A549 (cell line): ENCODE results near the gene ZSCAN5A. TPM values are rescaled to one million over a fixed set of nuclear protein-coding genes. Genes with fewer than 3 reads are reported as not detected.

Experiments used
- ATAC-seq, 2 experiments: fragments of 200-7000 bp in 1 of 2; fragments of >200 bp in 1 of 2; cut with Nextera tagmentation in 1 of 2; cut with Tn5 transposase in 1 of 2; 3 replicates each; pipeline versions ENCODE4 v1.8.0 to v1.9.1; 2018 to 2020; ENCODE audit warnings: mild to moderate bottlenecking in 1 of 2, moderate library complexity in 1 of 2
- CTCF ChIA-PET: fragments of 300-600 bp; sonication (Branson Sonifier 250); formaldehyde crosslinking; extraction: SDS; loops from one replicate; lab custom pipeline; 2021; ENCODE audit warnings: antibody characterized with exemption, inconsistent platforms; lab: Yijun Ruan, JAX
- POLR2A ChIA-PET: fragments of 350-600 bp; formaldehyde crosslinking; extraction: SDS; loops from one replicate; lab custom pipeline; 2021; ENCODE audit warnings: antibody characterized with exemption, inconsistent platforms; lab: Yijun Ruan, JAX
- DNase-seq, 2 experiments: peaks; one replicate each; pipeline versions ENCODE4 v3.0.0 to v3.0.0-alpha.2; 2011 to 2016; ENCODE audit warnings: low read depth in 1 of 2, low spot score in 1 of 2
- FAIRE-seq: peaks from 2 replicates; lab custom pipeline; 2011; peaks lifted over from hg19 to GRCh38; lab: Jason Lieb, UNC
- H3K27ac ChIP-seq, 2 experiments: fragments of >200 bp; sonication (Bioruptor Twin); formaldehyde crosslinking; 3 replicates each; pipeline ENCODE4 v1.5.1; 2016 to 2017
- H3K4me1 ChIP-seq: fragments of >200 bp; sonication (Bioruptor Twin); formaldehyde crosslinking; 3 replicates; pipeline ENCODE4 v1.6.1; 2016
- H3K4me2 ChIP-seq: fragments of >200 bp; sonication (Bioruptor Twin); formaldehyde crosslinking; 3 replicates; pipeline ENCODE4 v1.6.1; 2016
- H3K4me3 ChIP-seq: fragments of >200 bp; sonication (Bioruptor Twin); formaldehyde crosslinking; 3 replicates; pipeline ENCODE4 v1.5.1; 2016
- H3K9me3 ChIP-seq: fragments of >200 bp; sonication (Bioruptor Twin); formaldehyde crosslinking; 3 replicates; pipeline ENCODE4 v1.6.1; 2016
- ATOH8 ChIP-seq: fragments of 250-450 bp; sonication (Bioruptor Pico); IDR thresholded peaks from 2 replicates; pipeline ENCODE4 v1.5.0; 2020; ENCODE audit warnings: low read depth, mild to moderate bottlenecking, moderate library complexity
- BCL3 ChIP-seq: fragments of >200 bp; sonication (Bioruptor Twin); formaldehyde crosslinking; IDR thresholded peaks from 3 replicates; pipeline ENCODE4 v1.6.1; 2016
- BHLHE40 ChIP-seq: IDR thresholded peaks from 2 replicates; pipeline ENCODE4 v1.6.1; 2012; ENCODE audit warnings: low read depth, low read length, inconsistent platforms
- CBX2 ChIP-seq: fragments of 200-600 bp; sonication (generic); IDR thresholded peaks from 2 replicates; pipeline ENCODE4 v1.6.1; 2016; ENCODE audit warnings: low read depth, mild to moderate bottlenecking, borderline replicate concordance
- CBX8 ChIP-seq: fragments of 200-600 bp; sonication (generic); IDR thresholded peaks from 2 replicates; pipeline ENCODE4 v1.6.1; 2016
- CHD4 ChIP-seq: fragments of 200-600 bp; sonication (generic); IDR thresholded peaks from 2 replicates; pipeline ENCODE4 v1.6.1; 2016; ENCODE audit warnings: antibody characterized with exemption, mild to moderate bottlenecking, borderline replicate concordance
- EHF ChIP-seq: fragments of 250-450 bp; sonication (Bioruptor Pico); IDR thresholded peaks from 2 replicates; pipeline ENCODE4 v1.5.0; 2020; ENCODE audit warnings: mild to moderate bottlenecking
- EHMT2 ChIP-seq: fragments of 200-600 bp; sonication (generic); IDR thresholded peaks from 2 replicates; pipeline ENCODE4 v1.6.1; 2016; ENCODE audit warnings: antibody characterized with exemption, low read depth, mild to moderate bottlenecking, moderate library complexity
- ELK1 ChIP-seq: fragments of 150-350 bp; IDR thresholded peaks from 2 replicates; pipeline ENCODE4 v1.6.1; 2014; ENCODE audit warnings: low read depth, mild to moderate bottlenecking, low read length
- EP300 ChIP-seq, 2 experiments: fragments of >200 bp; sonication (Bioruptor Twin); formaldehyde crosslinking; IDR thresholded peaks; 2 replicates in 1 of 2; 3 replicates in 1 of 2; pipeline ENCODE4 v1.6.1; 2016 to 2017
- ESRRA ChIP-seq: fragments of 150-350 bp; IDR thresholded peaks from 2 replicates; pipeline ENCODE4 v1.6.1; 2014; ENCODE audit warnings: mild to moderate bottlenecking, low read length, borderline replicate concordance
- FOSB ChIP-seq: fragments of 250-450 bp; sonication (Bioruptor Pico); IDR thresholded peaks from 2 replicates; pipeline ENCODE4 v1.5.0; 2020; ENCODE audit warnings: mild to moderate bottlenecking, moderate library complexity
- FOSL2 ChIP-seq, 2 experiments: fragments of 450-650 bp in 1 of 2; fragments of >200 bp in 1 of 2; sonication (Bioruptor Twin) in 1 of 2; formaldehyde crosslinking; IDR thresholded peaks; 2 replicates each; pipeline versions ENCODE4 v1.5.0 to v1.6.1; 2016 to 2020; ENCODE audit warnings: mild to moderate bottlenecking in 1 of 2, moderate library complexity in 1 of 2
- HEYL ChIP-seq: fragments of 250-450 bp; sonication (Bioruptor Pico); IDR thresholded peaks from 2 replicates; pipeline ENCODE4 v1.8.0; 2021; ENCODE audit warnings: mild to moderate bottlenecking, moderate library complexity
- HOXB5 ChIP-seq: fragments of 250-450 bp; sonication (Bioruptor Pico); IDR thresholded peaks from 2 replicates; pipeline ENCODE4 v1.5.0; 2020; ENCODE audit warnings: mild to moderate bottlenecking, moderate library complexity
- JUN ChIP-seq, 2 experiments: fragments of >200 bp; sonication (Bioruptor Twin); formaldehyde crosslinking; IDR thresholded peaks; 2 replicates in 1 of 2; 3 replicates in 1 of 2; pipeline ENCODE4 v1.6.1; 2016 to 2017
- MAFK ChIP-seq: fragments of 450-650 bp; IDR thresholded peaks from 2 replicates; pipeline ENCODE4 v1.6.1; 2014; ENCODE audit not compliant: partially characterized antibody
- MAX ChIP-seq: IDR thresholded peaks from 2 replicates; pipeline ENCODE4 v1.6.1; 2012
- PBX3 ChIP-seq: IDR thresholded peaks from 2 replicates; pipeline ENCODE4 v1.6.1; 2012
- PHF8 ChIP-seq: fragments of 200-600 bp; sonication (generic); IDR thresholded peaks from 2 replicates; pipeline ENCODE4 v1.6.1; 2016; ENCODE audit warnings: low read depth, mild to moderate bottlenecking, antibody characterized with exemption, moderate library complexity, borderline replicate concordance
- POLR2A ChIP-seq: IDR thresholded peaks from 2 replicates; pipeline ENCODE4 v1.6.1; 2012; ENCODE audit warnings: mild to moderate bottlenecking, low read length
- RARB ChIP-seq: fragments of 250-450 bp; sonication (Bioruptor Pico); IDR thresholded peaks from 2 replicates; pipeline ENCODE4 v1.8.0; 2021; ENCODE audit warnings: mild to moderate bottlenecking, moderate library complexity
- RCOR1 ChIP-seq: fragments of 150-350 bp; IDR thresholded peaks from 2 replicates; pipeline ENCODE4 v1.6.1; 2014; ENCODE audit warnings: antibody characterized with exemption, low read length, low read depth
- SMC3 ChIP-seq: fragments of >200 bp; sonication (Bioruptor Twin); formaldehyde crosslinking; IDR thresholded peaks from 3 replicates; pipeline ENCODE4 v1.6.1; 2018; ENCODE audit warnings: inconsistent platforms
- TP53 ChIP-seq: fragments of 250-450 bp; sonication (Bioruptor Pico); IDR thresholded peaks from 2 replicates; pipeline ENCODE4 v1.5.0; 2021; ENCODE audit warnings: mild to moderate bottlenecking, moderate library complexity
- ZC3H11A ChIP-seq: fragments of 450-650 bp; IDR thresholded peaks from 2 replicates; pipeline ENCODE4 v1.6.1; 2014; ENCODE audit warnings: antibody characterized with exemption, mild to moderate bottlenecking
- ZSCAN20 ChIP-seq: fragments of 250-450 bp; sonication (Bioruptor Pico); IDR thresholded peaks from 2 replicates; pipeline ENCODE4 v1.8.0; 2022; ENCODE audit warnings: mild to moderate bottlenecking, moderate library complexity
- WGBS: methylation state at CpG from one replicate; pipeline ENCODE4 v1.1.6; 2017; ENCODE audit errors: missing lambda C conversion rate; 5-methylcytosine and 5-hydroxymethylcytosine counted together
- polyA minus RNA-seq: library from RNA; depleted of rRNA, polyadenylated mRNA; stranded (reverse); fragments of >200 nt; gene quantifications from 2 replicates; pipeline ENCODE4 v1.2.3, GENCODE V29; 2011; rRNA and poly(A)+ RNA removed
- polyA plus RNA-seq, 4 experiments: library from polyadenylated mRNA; depleted of rRNA in 3 of 4; stranded (reverse); fragments of >200 nt; fragmentation: RNase III in 1 of 4; extraction: RNeasy Plus Mini Kit Qiagen cat#74134 plus additional on column Dnase treatment in 1 of 4; gene quantifications; 2 replicates in 3 of 4; 3 replicates in 1 of 4; pipeline ENCODE4 v1.2.3, GENCODE V29; 2011 to 2017

Gene ZSCAN5A
- polyA plus RNA-seq (2011; rRNA removed) (13.3 and 16.1 TPM in 2 replicates), polyA plus RNA-seq (2017; fragmentation: RNase III; extraction: RNeasy Plus Mini Kit Qiagen cat#74134 plus additional on column Dnase treatment) (10.8 to 12.2 TPM (median 12.0 TPM) in 3 replicates), polyA minus RNA-seq (39.0 and 39.5 TPM in 2 replicates)
- polyA plus RNA-seq (2012; cell fraction: cytosol; rRNA removed): 13.9 and 15.6 TPM in 2 replicates
- polyA plus RNA-seq (2012; cell fraction: nucleus; rRNA removed): 6.8 and 7.8 TPM in 2 replicates

GRCh38 chr19:56314381-56315076, at the start of gene ZSCAN5A:
Gene ZSCAN5A, minus strand, starts transcription at chr19:56314839. Its CDS starts 89,793 bp downstream, at chr19:56225046.
- POLR2A ChIA-PET: interaction anchor here (0.6 to 2.4 kb wide), 11 partner anchors 11 to 1602 kb away, joined by 3 to 11 read pairs (median 4); partner anchors contain the start of genes ZNF417, ZNF444, ZNF71 and ZNF787
- peak; percentile 82 for FAIRE-seq
- peak; percentile 80 for TF ChIP-seq HOXB5
- peak; percentile 46; the same call in 1 of the 2 replicates for TF ChIP-seq ELK1
- peak; percentile 37; the same call in 1 of the 2 replicates for TF ChIP-seq ESRRA
- TF ChIP-seq ATOH8 (CRISPR knock-in tag): no peak
- TF ChIP-seq POLR2A: peak; percentile 62
- TF ChIP-seq SMC3: no peak
- TF ChIP-seq PBX3: no peak
- no peak for TF ChIP-seq TP53 (CRISPR knock-in tag)
- no peak for TF ChIP-seq RCOR1
- peak; percentile 61; the same call in 2 of the 3 replicates for TF ChIP-seq BCL3
- peak in 1 of 2 experiments; percentile 75; a peak in 3 of 5 replicates for TF ChIP-seq JUN (IDR thresholded peaks at IDR 0.05)
- TF ChIP-seq CBX8: no peak
- TF ChIP-seq EHF (CRISPR knock-in tag): no peak
- no peak for TF ChIP-seq CHD4
- no peak; the same call in none of the 2 replicates for TF ChIP-seq MAX
- TF ChIP-seq EHMT2: no peak
- peak; percentile 98 for TF ChIP-seq PHF8
- no peak for TF ChIP-seq MAFK
- no peak for TF ChIP-seq FOSL2 (IDR thresholded peaks at IDR 0.05)
- TF ChIP-seq FOSL2 (CRISPR knock-in tag; IDR thresholded peaks at IDR 0.05): 0 out of 2 replicates have a peak, but pooled peaks have one; percentile 25
- TF ChIP-seq BHLHE40: no peak
- no peak for TF ChIP-seq RARB (CRISPR knock-in tag)
- TF ChIP-seq HEYL: no peak
- TF ChIP-seq FOSB (CRISPR knock-in tag): no peak
- TF ChIP-seq ZC3H11A: no peak
- no peak for TF ChIP-seq CBX2
- TF ChIP-seq ZSCAN20 (CRISPR knock-in tag): no peak
- no peak for TF ChIP-seq EP300 (IDR thresholded peaks at IDR 0.05)
- TF ChIP-seq, all 56 proteins: peak for 8
- H3K27ac ChIP-seq: peak within 1 kb of the TSS; percentile 92 to 98
- DNase-seq (peak; percentile 97 to 98), ATAC-seq (peak; percentile 87 to 91)
- CTCF ChIA-PET: interaction anchor here (1.7 to 2.1 kb wide), 2 partner anchors 61 to 248 kb away, joined by 4 to 5 read pairs; no protein-coding TSS in a partner anchor
- 1% methylated on average over 30 of the region's 47 CpGs for WGBS
- H3K9me3 ChIP-seq: no peaks in the 10 kb centered on the region
- peaks cover 9% of the 10 kb centered on the region; the same call in 1 of the 3 replicates for H3K4me1 ChIP-seq
- H3K4me3 ChIP-seq: peak within 1 kb of the TSS; percentile 65
- H3K4me2 ChIP-seq: peak within 1 kb of the TSS; percentile 93
